GM12878 (cell line): ENCODE measurements around the gene TUBAL3. TPM values are rescaled to one million over a fixed set of nuclear protein-coding genes. Genes with fewer than 3 reads are reported as not detected.

Source experiments
- ATAC-seq: fragments of 200-7000 bp; cut with Tn5 transposase; 3 replicates; pipeline ENCODE4 v1.9.1; 2020; ENCODE audit warnings: mild to moderate bottlenecking, moderate library complexity
- BruUV-seq: library from RNA; stranded (reverse); fragments of 400-500 nt; replicated peaks from 2 replicates; lab custom pipeline; 2021; lab: Mats Ljungman, UMichigan
- CTCF ChIA-PET: fragments of 300-600 bp; sonication (Branson Sonifier 250); formaldehyde crosslinking; extraction: SDS; loops from one replicate; lab custom pipeline; 2021; ENCODE audit warnings: inconsistent platforms; lab: Yijun Ruan, JAX
- POLR2A ChIA-PET: fragments of 350-600 bp; formaldehyde crosslinking; extraction: SDS; loops from one replicate; lab custom pipeline; 2021; ENCODE audit warnings: inconsistent platforms; lab: Charles Lee
- RAD21 ChIA-PET: fragments of 300-600 bp; sonication (Branson Sonifier 250); formaldehyde crosslinking; loops from one replicate; lab custom pipeline; 2023; ENCODE audit warnings: antibody characterized with exemption; ENCODE audit not compliant: unreplicated experiment; lab: Charles Lee
- SMC1A ChIA-PET: fragments of 300-600 bp; sonication (Branson Sonifier 250); formaldehyde crosslinking; loops from one replicate; lab custom pipeline; 2023; ENCODE audit not compliant: unreplicated experiment, uncharacterized antibody; lab: Charles Lee
- DNase-seq: peaks from one replicate; pipeline ENCODE4 v3.0.0-alpha.2; 2011; ENCODE audit warnings: low read depth, low spot score
- FAIRE-seq: peaks from 3 replicates; lab custom pipeline; 2011; peaks lifted over from hg19 to GRCh38; lab: Jason Lieb, UNC
- H2AFZ ChIP-seq: 2 replicates; pipeline ENCODE4 v1.6.0; 2011; ENCODE audit warnings: low read depth, low read length, control low read depth; ENCODE audit not compliant: control insufficient read depth
- H3K27ac ChIP-seq: 2 replicates; pipeline ENCODE4 v1.5.1; 2011; ENCODE audit warnings: control low read depth; ENCODE audit not compliant: control insufficient read depth, insufficient read depth
- H3K27me3 ChIP-seq, 2 experiments: replicated peaks in 1 of 2; 2 replicates each; pipeline versions ENCODE4 v1.6.0 to v1.6.1; 2011; ENCODE audit warnings: low read length in 1 of 2; ENCODE audit not compliant: control insufficient read depth in 2 of 2, insufficient read depth in 2 of 2
- H3K36me3 ChIP-seq, 2 experiments: 2 replicates each; pipeline ENCODE4 v1.5.1; 2011; ENCODE audit warnings: low read length in 1 of 2; ENCODE audit not compliant: control insufficient read depth in 2 of 2, insufficient read depth in 2 of 2
- H3K4me1 ChIP-seq: 2 replicates; pipeline ENCODE4 v1.6.1; 2011; ENCODE audit warnings: mild to moderate bottlenecking, low read length, moderate library complexity, mixed read lengths; ENCODE audit not compliant: control insufficient read depth, insufficient read depth
- H3K4me2 ChIP-seq: 2 replicates; pipeline ENCODE4 v1.6.0; 2011; ENCODE audit warnings: control low read depth; ENCODE audit not compliant: control insufficient read depth, insufficient read depth
- H3K4me3 ChIP-seq: fragments of 200-600 bp; sonication (generic); 2 replicates; pipeline ENCODE4 v1.5.1; 2016
- H3K79me2 ChIP-seq: 2 replicates; pipeline ENCODE4 v1.6.0; 2011; ENCODE audit warnings: low read length; ENCODE audit not compliant: control insufficient read depth, insufficient read depth
- H3K9ac ChIP-seq: 2 replicates; pipeline ENCODE4 v1.8.0; 2011; ENCODE audit warnings: low read length, control low read depth, mixed read lengths; ENCODE audit not compliant: control insufficient read depth, insufficient read depth
- H3K9me3 ChIP-seq: replicated peaks from 3 replicates; pipeline ENCODE4 v1.5.1; 2011; ENCODE audit warnings: mild to moderate bottlenecking, low read length; ENCODE audit not compliant: control insufficient read depth, insufficient read depth
- H4K20me1 ChIP-seq: 2 replicates; pipeline ENCODE4 v1.6.0; 2011; ENCODE audit not compliant: control insufficient read depth, insufficient read depth
- BMI1 ChIP-seq: fragments of 450-650 bp; IDR thresholded peaks from 2 replicates; pipeline ENCODE4 v1.6.1; 2016; ENCODE audit warnings: mild to moderate bottlenecking, moderate library complexity, borderline replicate concordance
- CBX3 ChIP-seq: fragments of 200-600 bp; sonication (generic); IDR thresholded peaks from 2 replicates; pipeline ENCODE4 v1.6.1; 2016; ENCODE audit warnings: low read depth, borderline replicate concordance
- CREB1 ChIP-seq: IDR thresholded peaks from 2 replicates; pipeline ENCODE4 v1.6.1; 2012; ENCODE audit warnings: low read depth, mild to moderate bottlenecking, inconsistent platforms
- EP300 ChIP-seq, 2 experiments: fragments of 150-350 bp in 1 of 2; IDR thresholded peaks; 2 replicates each; pipeline ENCODE4 v1.6.1; 2011 to 2012; ENCODE audit warnings: low read depth in 2 of 2, low read length in 2 of 2, borderline replicate concordance in 1 of 2, improper control_type of control experiment in 1 of 2, inconsistent platforms in 1 of 2; ENCODE audit not compliant: control insufficient read depth in 1 of 2
- FOXK2 ChIP-seq: fragments of 450-650 bp; IDR thresholded peaks from 2 replicates; pipeline ENCODE4 v1.6.1; 2017; ENCODE audit warnings: mild to moderate bottlenecking, moderate library complexity
- FOXM1 ChIP-seq: IDR thresholded peaks from 2 replicates; pipeline ENCODE4 v1.6.1; 2012; ENCODE audit warnings: low read depth, mild to moderate bottlenecking, inconsistent platforms, low read length, moderate library complexity
- HCFC1 ChIP-seq: fragments of 150-350 bp; IDR thresholded peaks from 2 replicates; pipeline ENCODE4 v1.6.1; 2014; ENCODE audit warnings: low read length
- NR2F1 ChIP-seq: fragments of 450-650 bp; conservative IDR thresholded peaks from 2 replicates; pipeline ENCODE4 v1.6.1; 2017; ENCODE audit warnings: mild to moderate bottlenecking
- RUNX3 ChIP-seq: IDR thresholded peaks from 2 replicates; pipeline ENCODE4 v1.6.1; 2012; ENCODE audit warnings: low read length, inconsistent platforms
- SRF ChIP-seq, 2 experiments: IDR thresholded peaks; 2 replicates each; pipeline ENCODE4 v1.6.1; 2011; ENCODE audit warnings: low read depth in 2 of 2, low read length in 2 of 2, mild to moderate bottlenecking in 1 of 2, moderate library complexity in 1 of 2
- TCF7 ChIP-seq: IDR thresholded peaks from 2 replicates; pipeline ENCODE4 v1.6.1; 2014; ENCODE audit warnings: antibody characterized with exemption, borderline replicate concordance
- YBX1 ChIP-seq: fragments of 450-650 bp; IDR thresholded peaks from 2 replicates; pipeline ENCODE4 v1.6.1; 2016; ENCODE audit warnings: antibody characterized with exemption
- YY1 ChIP-seq: IDR thresholded peaks from 2 replicates; pipeline ENCODE4 v1.6.1; 2011; ENCODE audit warnings: low read depth, mild to moderate bottlenecking, low read length
- ZNF274 ChIP-seq: IDR thresholded peaks from one replicate; pipeline ENCODE4 v1.8.0; 2011; ENCODE audit not compliant: insufficient read length, insufficient read depth
- WGBS: methylation state at CpG from one replicate; pipeline ENCODE4 v1.1.6; 2016; ENCODE audit warnings: low lambda C conversion rate; ENCODE audit not compliant: insufficient replicate concordance, insufficient coverage; ENCODE audit errors: missing lambda C conversion rate; 5-methylcytosine and 5-hydroxymethylcytosine counted together
- in situ Hi-C: fragments of 300-500 bp; cut with MboI; formaldehyde crosslinking; loops from 9 replicates; pipeline ENCODE4 v1.14.3; 2018; ENCODE audit warnings: mixed read lengths
- intact Hi-C: fragments of 100-400 bp; cut with micrococcal nuclease; formaldehyde crosslinking; loops from one replicate; pipeline ENCODE4 v1.14.2; 2022; ENCODE audit not compliant: unreplicated experiment
- polyA plus RNA-seq, 11 experiments: library from polyadenylated mRNA; depleted of rRNA in 4 of 11; unstranded in 6 of 11; stranded (reverse) in 5 of 11; fragments of >200 nt; fragmentation: Nextera tagmentation in 4 of 11; fragmentation: Illumina TruSeq in 1 of 11; extraction: Ambion mirVana in 4 of 11; extraction: Trizol in 1 of 11; gene quantifications; 1 replicate in 1 of 11; 2 replicates in 10 of 11; pipeline versions ENCODE4 v1.2.1 to v1.2.3, GENCODE V29; 2011 to 2016; ENCODE audit warnings: inconsistent platforms in 2 of 11, missing spikeins in 2 of 11, low read depth in 1 of 11
- total RNA-seq, 4 experiments: library from RNA; depleted of rRNA in 3 of 4; stranded (reverse); fragments of >200 nt in 3 of 4; fragmentation: Illumina TruSeq in 1 of 4; extraction: Trizol in 1 of 4; gene quantifications; 2 replicates each; pipeline versions ENCODE4 v1.2.1 to v1.2.3, GENCODE V29; 2013 to 2021
- TF ChIP-seq, protein P1 (sequence below): fragments of 450-650 bp; IDR thresholded peaks from 2 replicates; pipeline ENCODE4 v1.6.1; 2016; ENCODE audit warnings: mild to moderate bottlenecking
- TF ChIP-seq, protein P2 (sequence below): IDR thresholded peaks from 2 replicates; pipeline ENCODE4 v1.6.1; 2012; ENCODE audit warnings: low read depth, low read length, improper control_type of control experiment

The TUBAL3 gene
- total and polyA plus RNA-seq, 10 of the 15 experiments (the other 5 are each of a cell fraction or from before 2014, with no cell fraction given) = 0.03 to 0.06 TPM; not detected in 8

DNA sequence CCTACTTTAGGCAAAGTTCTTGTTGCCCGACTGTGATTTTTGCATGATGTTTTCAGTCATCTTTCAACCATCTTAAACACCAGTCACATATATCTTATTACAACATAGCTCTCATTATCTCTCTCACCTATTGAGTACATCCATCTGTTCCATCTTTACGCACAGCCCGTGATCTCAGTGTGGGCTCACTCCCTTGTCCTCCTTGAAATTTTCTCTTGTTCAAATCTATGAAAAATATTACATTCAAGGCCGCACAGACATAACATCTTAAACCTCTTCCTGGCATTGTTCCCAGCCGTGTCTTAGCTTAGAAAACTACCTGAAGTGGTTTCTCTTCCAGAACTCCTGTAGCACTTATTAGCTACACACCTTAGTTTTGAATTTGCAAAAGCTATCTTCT lies 40.4 kb upstream of the TUBAL3 start:
- Histone ChIP-seq H3K9me3 (no peaks in the 10 kb centered on the region), H3K79me2 (no peaks in the 10 kb centered on the region; the same call in 1 of the 2 replicates), H3K4me3 (no peak overlapping the region), H3K4me2 (no peak overlapping the region), H3K27me3 (no peaks in the 10 kb centered on the region), H3K27ac (no peak overlapping the region), H3K9ac (no peak overlapping the region), H3K4me1 (peaks cover 42% of the 10 kb centered on the region)
- CTCF ChIA-PET = interaction anchor here (0.6 to 18.0 kb wide), 5 partner anchors 10 to 629 kb away, joined by 3 to 535 read pairs (median 4); no protein-coding TSS in a partner anchor
- ATAC-seq (no peak), DNase-seq (no peak)
- no TSS peak for BruUV-seq
- in situ Hi-C loops (no loop called here), intact Hi-C loops (loop anchor here (10.0 kb wide), 1 partner anchor 420 kb away; no protein-coding TSS in a partner anchor)
- 97% methylated on average over 5 of the region's 5 CpGs for WGBS
- SMC1A ChIA-PET = interaction anchor here (1.1 to 4.6 kb wide), 5 partner anchors 11 to 178 kb away, joined by 3 to 33 read pairs (median 8); no protein-coding TSS in a partner anchor
- RAD21 ChIA-PET = interaction anchor here (11.0 kb wide), 1 partner anchor 177 kb away, joined by 136 read pairs; no protein-coding TSS in a partner anchor
- TF ChIP-seq RUNX3 (no peak), EP300 (IDR thresholded peaks at IDR 0.05; ENCODE audit: borderline replicate concordance in 1 of 2, control insufficient read depth in 1 of 2, low read depth in 2 of 2, low read length in 2 of 2) (no peak), NR2F1 (no peak), CBX3 (no peak), ZNF274 (no peak), YY1 (no peak), FOXK2 (no peak), CREB1 (no peak), TCF7 (no peak), YBX1 (no peak), FOXM1 (no peak), SRF (IDR thresholded peaks at IDR 0.05; ENCODE audit: low read depth in 2 of 2, low read length in 2 of 2) (no peak), HCFC1 (no peak), BMI1 (no peak)
- TF ChIP-seq, protein P1, sequence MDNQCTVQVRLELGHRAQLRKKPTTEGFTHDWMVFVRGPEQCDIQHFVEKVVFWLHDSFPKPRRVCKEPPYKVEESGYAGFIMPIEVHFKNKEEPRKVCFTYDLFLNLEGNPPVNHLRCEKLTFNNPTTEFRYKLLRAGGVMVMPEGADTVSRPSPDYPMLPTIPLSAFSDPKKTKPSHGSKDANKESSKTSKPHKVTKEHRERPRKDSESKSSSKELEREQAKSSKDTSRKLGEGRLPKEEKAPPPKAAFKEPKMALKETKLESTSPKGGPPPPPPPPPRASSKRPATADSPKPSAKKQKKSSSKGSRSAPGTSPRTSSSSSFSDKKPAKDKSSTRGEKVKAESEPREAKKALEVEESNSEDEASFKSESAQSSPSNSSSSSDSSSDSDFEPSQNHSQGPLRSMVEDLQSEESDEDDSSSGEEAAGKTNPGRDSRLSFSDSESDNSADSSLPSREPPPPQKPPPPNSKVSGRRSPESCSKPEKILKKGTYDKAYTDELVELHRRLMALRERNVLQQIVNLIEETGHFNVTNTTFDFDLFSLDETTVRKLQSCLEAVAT = no peak
- TF ChIP-seq, protein P2, sequence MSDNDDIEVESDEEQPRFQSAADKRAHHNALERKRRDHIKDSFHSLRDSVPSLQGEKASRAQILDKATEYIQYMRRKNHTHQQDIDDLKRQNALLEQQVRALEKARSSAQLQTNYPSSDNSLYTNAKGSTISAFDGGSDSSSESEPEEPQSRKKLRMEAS = no peak
- TF ChIP-seq, all 136 proteins: peak for 0
- peaks cover 0 to 3% of the 10 kb centered on the region in 2 experiments; a peak in 2 of 4 replicates for H3K36me3 ChIP-seq
- no peaks in the 10 kb centered on the region for H4K20me1 ChIP-seq
- H2AFZ ChIP-seq = no peak overlapping the region
- POLR2A ChIA-PET = no interaction called here
- no peak for FAIRE-seq
